ENCODE data around the gene CCNY.

DNA sequence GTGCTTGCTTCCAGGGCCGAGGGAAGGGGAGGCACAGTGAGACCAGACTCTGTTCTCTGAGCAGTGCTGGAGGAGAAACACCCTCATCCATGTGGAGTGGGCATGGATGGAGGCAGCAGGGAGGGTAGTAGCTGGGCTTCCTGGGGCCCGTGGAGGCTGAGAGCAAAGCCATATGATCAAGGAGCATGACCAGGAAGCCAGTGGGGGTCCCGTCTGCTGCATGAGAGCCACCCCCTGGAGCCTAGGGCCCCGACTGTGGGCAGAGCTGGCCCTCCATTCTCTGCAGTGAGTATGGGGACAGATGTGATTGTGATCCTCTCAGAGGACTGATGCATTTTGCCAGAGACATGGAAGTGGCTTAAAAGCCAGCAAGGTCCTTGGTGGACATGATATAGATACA, 61.6 kb downstream of the CCNY start:
- TF ChIP-seq, protein P1, sequence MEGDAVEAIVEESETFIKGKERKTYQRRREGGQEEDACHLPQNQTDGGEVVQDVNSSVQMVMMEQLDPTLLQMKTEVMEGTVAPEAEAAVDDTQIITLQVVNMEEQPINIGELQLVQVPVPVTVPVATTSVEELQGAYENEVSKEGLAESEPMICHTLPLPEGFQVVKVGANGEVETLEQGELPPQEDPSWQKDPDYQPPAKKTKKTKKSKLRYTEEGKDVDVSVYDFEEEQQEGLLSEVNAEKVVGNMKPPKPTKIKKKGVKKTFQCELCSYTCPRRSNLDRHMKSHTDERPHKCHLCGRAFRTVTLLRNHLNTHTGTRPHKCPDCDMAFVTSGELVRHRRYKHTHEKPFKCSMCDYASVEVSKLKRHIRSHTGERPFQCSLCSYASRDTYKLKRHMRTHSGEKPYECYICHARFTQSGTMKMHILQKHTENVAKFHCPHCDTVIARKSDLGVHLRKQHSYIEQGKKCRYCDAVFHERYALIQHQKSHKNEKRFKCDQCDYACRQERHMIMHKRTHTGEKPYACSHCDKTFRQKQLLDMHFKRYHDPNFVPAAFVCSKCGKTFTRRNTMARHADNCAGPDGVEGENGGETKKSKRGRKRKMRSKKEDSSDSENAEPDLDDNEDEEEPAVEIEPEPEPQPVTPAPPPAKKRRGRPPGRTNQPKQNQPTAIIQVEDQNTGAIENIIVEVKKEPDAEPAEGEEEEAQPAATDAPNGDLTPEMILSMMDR (IDR thresholded peaks at IDR 0.05): no peak
- no peak for TF ChIP-seq POLR2A (IDR thresholded peaks at IDR 0.05)

Measured in lower leg skin (tissue), 3 donors.